Fibroblast of lung (primary cell): Measurements from ENCODE around the gene DNAJC8.

Experiments used
- EZH2 ChIP-seq: IDR thresholded peaks from 2 replicates; pipeline ENCODE4 v1.5.1; 2012; ENCODE audit warnings: low read length, control low read depth, mild to moderate bottlenecking; ENCODE audit errors: missing control alignments
- TF ChIP-seq, protein P1 (sequence below), 2 donors: IDR thresholded peaks in 1 of 2; conservative IDR thresholded peaks in 1 of 2; 1 replicate in 1 of 2; 2 replicates in 1 of 2; pipeline ENCODE4 v1.5.1; 2011 to 2012; ENCODE audit warnings: low read length in 2 of 2, control low read depth in 1 of 2, inconsistent platforms in 1 of 2, low read depth in 1 of 2, mild to moderate bottlenecking in 1 of 2

DNA sequence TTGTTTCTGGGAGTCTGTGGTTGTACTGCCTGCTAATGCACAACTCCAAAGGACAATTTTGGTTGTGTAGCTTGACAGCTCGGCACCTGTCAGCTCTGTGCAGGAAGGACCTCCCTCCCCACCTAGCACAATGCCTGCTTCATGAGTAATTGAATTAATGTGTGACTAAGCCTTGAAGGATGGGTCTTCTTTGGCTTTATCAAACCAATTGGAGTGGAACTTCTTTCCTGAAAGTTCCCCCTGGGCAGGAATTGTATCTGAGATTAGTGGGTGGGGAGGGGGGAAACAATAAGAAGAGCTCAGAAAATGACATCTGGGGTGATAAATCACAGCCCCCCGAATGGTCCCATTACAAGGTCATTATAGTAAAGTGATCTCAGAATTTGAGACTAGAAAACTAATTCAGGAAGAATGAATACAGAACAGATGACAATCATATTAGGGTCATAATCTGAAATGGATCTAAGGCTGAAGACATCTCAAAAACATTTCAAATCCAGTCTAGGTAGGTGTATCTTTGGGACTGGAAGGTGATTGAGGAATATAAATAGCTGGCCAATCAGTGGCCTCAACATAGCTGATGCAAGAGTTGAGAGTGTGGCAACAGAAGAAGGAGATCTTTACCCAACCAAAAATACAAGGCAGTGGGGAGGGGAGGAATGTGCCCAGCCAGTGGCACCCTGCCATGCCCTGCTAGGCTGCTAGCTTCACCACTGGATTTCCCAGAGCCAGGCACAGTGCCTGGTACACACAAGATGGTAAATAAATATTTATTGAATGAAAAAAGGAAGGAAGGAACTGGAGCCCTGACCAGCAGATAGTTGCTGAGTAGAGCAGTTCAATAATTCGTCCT is 16.4 kb upstream of the DNAJC8 start:
- TF ChIP-seq, protein P1, sequence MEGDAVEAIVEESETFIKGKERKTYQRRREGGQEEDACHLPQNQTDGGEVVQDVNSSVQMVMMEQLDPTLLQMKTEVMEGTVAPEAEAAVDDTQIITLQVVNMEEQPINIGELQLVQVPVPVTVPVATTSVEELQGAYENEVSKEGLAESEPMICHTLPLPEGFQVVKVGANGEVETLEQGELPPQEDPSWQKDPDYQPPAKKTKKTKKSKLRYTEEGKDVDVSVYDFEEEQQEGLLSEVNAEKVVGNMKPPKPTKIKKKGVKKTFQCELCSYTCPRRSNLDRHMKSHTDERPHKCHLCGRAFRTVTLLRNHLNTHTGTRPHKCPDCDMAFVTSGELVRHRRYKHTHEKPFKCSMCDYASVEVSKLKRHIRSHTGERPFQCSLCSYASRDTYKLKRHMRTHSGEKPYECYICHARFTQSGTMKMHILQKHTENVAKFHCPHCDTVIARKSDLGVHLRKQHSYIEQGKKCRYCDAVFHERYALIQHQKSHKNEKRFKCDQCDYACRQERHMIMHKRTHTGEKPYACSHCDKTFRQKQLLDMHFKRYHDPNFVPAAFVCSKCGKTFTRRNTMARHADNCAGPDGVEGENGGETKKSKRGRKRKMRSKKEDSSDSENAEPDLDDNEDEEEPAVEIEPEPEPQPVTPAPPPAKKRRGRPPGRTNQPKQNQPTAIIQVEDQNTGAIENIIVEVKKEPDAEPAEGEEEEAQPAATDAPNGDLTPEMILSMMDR (conservative IDR thresholded peaks at IDR 0.05 in 1 of 2, IDR thresholded peaks at IDR 0.05 in 1 of 2; ENCODE audit: low read depth in 1 of 2, low read length in 2 of 2): no peak
- TF ChIP-seq EZH2: no peak
